IPS-NIHi11 (cell line): Measurements from ENCODE around the gene KMT2A.

Source experiments
- DNase-seq: peaks from one replicate; pipeline ENCODE4 v3.0.0; 2012; ENCODE audit warnings: mixed read lengths, low spot score

KMT2A gene

GRCh38 chr11:118488480-118489109 lies 52.3 kb downstream of the KMT2A start:
- DNase-seq, result peak; percentile 75

GRCh38 chr11:118491041-118491440 lies 54.7 kb downstream of the KMT2A start:
- DNase-seq, result no peak

GRCh38 chr11:118497831-118498230 lies 61.5 kb downstream of the KMT2A start:
- no peak for DNase-seq

- DNase-seq, result no peak
Observed at GRCh38 chr11:118503216-118503615, 66.9 kb downstream of the KMT2A start.

GRCh38 chr11:118511601-118512000 lies 75.3 kb downstream of the KMT2A start:
- DNase-seq, result no peak

GRCh38 chr11:118514103-118514502 lies 77.8 kb downstream of the KMT2A start:
- DNase-seq, result no peak

- no peak for DNase-seq
Observed at GRCh38 chr11:118519549-118519948, 83.3 kb downstream of the KMT2A start.

GRCh38 chr11:118521892-118522311 lies 85.6 kb downstream of the KMT2A start:
- no peak for DNase-seq

- peak; percentile 67 for DNase-seq
Observed at GRCh38 chr11:118522571-118523072, 86.3 kb downstream of the KMT2A start.

GRCh38 chr11:118524356-118524755 lies 88.1 kb downstream of the KMT2A start:
- no peak for DNase-seq

- no peak for DNase-seq
Observed at GRCh38 chr11:118524757-118525470, 88.6 kb downstream of the KMT2A start.

- DNase-seq, result no peak
Observed at GRCh38 chr11:118526688-118527087, 90.4 kb downstream of the KMT2A start.

GRCh38 chr11:118527109-118527508 lies 90.8 kb downstream of the KMT2A start, which contains the start of gene TTC36:
Gene TTC36 (plus strand): TSS chr11:118527474. CDS start chr11:118527495, 21 bp downstream.
- DNase-seq, result no peak

GRCh38 chr11:118528511-118528910 lies 92.2 kb downstream of the KMT2A start:
- no peak for DNase-seq

GRCh38 chr11:118529584-118530175 lies 93.4 kb downstream of the KMT2A start:
- no peak for DNase-seq

GRCh38 chr11:118530180-118530682 lies 93.9 kb downstream of the KMT2A start:
- DNase-seq, result no peak

- peak; percentile 98 for DNase-seq
Observed at GRCh38 chr11:118530683-118531596, 94.6 kb downstream of the KMT2A start, which contains the start of gene TMEM25. Gene TMEM25 (plus strand): TSS chr11:118531192. CDS start chr11:118531802, 610 bp downstream.

GRCh38 chr11:118531597-118532084 lies 95.3 kb downstream of the KMT2A start:
- DNase-seq, result peak; percentile 69

- DNase-seq, result no peak
Observed at GRCh38 chr11:118532091-118532490, 95.8 kb downstream of the KMT2A start.

GRCh38 chr11:118532852-118533768 lies 96.8 kb downstream of the KMT2A start:
- no peak for DNase-seq
